ENCODE data around the gene SERPINB6. TPM values are rescaled to one million over a fixed set of nuclear protein-coding genes. Genes with fewer than 3 reads are reported as not detected.
A peak's percentile ranks its signal among the peaks of the same experiment; 100 is the strongest.

Gene SERPINB6
- total and polyA plus RNA-seq, 2 of the 4 experiments (the other 2 are of a cell fraction) = 37.1 to 91.1 TPM

DNA sequence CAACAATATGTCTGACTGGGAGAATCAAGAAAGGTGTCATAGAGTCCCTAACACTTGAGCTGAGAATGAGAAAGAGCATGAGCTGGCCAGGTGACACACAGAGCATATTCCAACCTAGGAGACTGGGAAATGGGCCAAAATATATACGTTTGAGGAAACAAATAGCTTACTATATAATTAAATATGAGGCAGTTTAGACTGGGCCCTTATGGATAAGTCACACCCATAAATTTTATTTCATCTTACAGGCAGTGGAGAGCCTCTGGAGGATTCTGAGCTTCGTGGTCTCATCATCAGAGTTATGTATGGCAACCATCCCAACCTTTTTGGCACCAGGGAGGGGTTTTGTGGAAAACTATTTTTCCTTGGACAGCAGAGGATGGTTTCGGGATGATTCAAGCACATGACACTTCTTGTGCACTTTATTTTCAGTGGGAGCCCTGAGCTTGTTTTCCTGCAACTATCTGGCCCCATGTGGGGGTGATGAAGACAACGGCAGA, 15.4 kb upstream of the SERPINB6 start:
- H3K27me3 ChIP-seq (ENCODE audit: control insufficient read depth, insufficient read depth, low read length) = no peaks in the 10 kb centered on the region
- H4K5ac ChIP-seq (ENCODE audit: low read depth, low read length) = no peak overlapping the region
- peak overlapping the region; percentile 67; the same call in 1 of the 2 replicates for H3K23ac ChIP-seq (ENCODE audit: low read depth, low read length)
- H3K27ac ChIP-seq (ENCODE audit: insufficient read depth, low read length) = peak overlapping the region; percentile 68; the same call in 1 of the 2 replicates
- H3K4me2 ChIP-seq (ENCODE audit: low read depth, low read length) = no peak overlapping the region
- dilution Hi-C loops (cut with HindIII; ENCODE audit: low sequenced_read_pairs, unreplicated experiment) (no loop called here), in situ Hi-C loops (cut with MboI; ENCODE audit: low sequenced_read_pairs) (no loop called here), intact Hi-C loops (cut with micrococcal nuclease) (loop anchor here (1.0 to 10.0 kb wide), 3 partner anchors 222 to 1389 kb away; partner anchors contain the start of gene WRNIP1)
- peak overlapping the region; percentile 51 for H2BK5ac ChIP-seq (ENCODE audit: low read depth, low read length, poor library complexity, severe bottlenecking)
- DNase-seq (peak; percentile 92), ATAC-seq (ENCODE audit: low read depth) (no peak)
- ChIA-PET POLR2A (ENCODE audit: unreplicated experiment) (interaction anchor here (0.6 to 0.7 kb wide), 4 partner anchors 15 to 196 kb away, joined by 3 to 10 read pairs (median 4); partner anchors contain the start of gene SERPINB6), CTCF (interaction anchor here (0.6 to 1.7 kb wide), 6 partner anchors 9 to 198 kb away, joined by 3 to 12 read pairs (median 4); partner anchors contain the start of gene RIPK1)
- 0 out of 3 replicates have a peak overlapping the region, but pooled peaks have one; percentile 50 for H2BK15ac ChIP-seq (ENCODE audit: low read depth, low read length)
- no peaks in the 10 kb centered on the region for H3K36me3 ChIP-seq (ENCODE audit: control insufficient read depth, insufficient read depth, low read length)
- H3K14ac ChIP-seq (replicated peaks; ENCODE audit: low read depth, low read length) = peak overlapping the region; percentile 53; the same call in 1 of the 2 replicates
- peak overlapping the region; percentile 18 for H2AK9ac ChIP-seq (replicated peaks; ENCODE audit: low read depth, low read length, poor library complexity)
- H3K79me1 ChIP-seq (ENCODE audit: low read depth in 1 of 2, low read length in 2 of 2) = 0 out of 4 replicates have a peak, but pooled peaks cover 0 to 5% of the 10 kb centered on the region in 2 experiments
- H3K56ac ChIP-seq (ENCODE audit: extremely low read depth, insufficient read depth, low read length) = 0 out of 2 replicates have a peak overlapping the region, but pooled peaks have one; percentile 4
- H2AK5ac ChIP-seq (ENCODE audit: low read depth, low read length) = peak overlapping the region; percentile 74; the same call in 1 of the 2 replicates
- peak overlapping the region; percentile 67 for H3K4ac ChIP-seq (ENCODE audit: low read depth, low read length)
- H3K9me3 ChIP-seq (ENCODE audit: control insufficient read depth, insufficient read depth, low read length) = no peaks in the 10 kb centered on the region
- peaks cover 14% of the 10 kb centered on the region for H3K4me1 ChIP-seq (ENCODE audit: control insufficient read depth, insufficient read depth, low read length)
- BruUV-seq (replicated peaks) = no TSS peak
- H2AFZ ChIP-seq (replicated peaks; ENCODE audit: low read length, poor library complexity) = peak overlapping the region; percentile 9
- H4K91ac ChIP-seq (ENCODE audit: insufficient read depth, low read depth, low read length) = peak overlapping the region; percentile 79; the same call in 1 of the 2 replicates
- H4K8ac ChIP-seq (ENCODE audit: low read depth in 2 of 2, low read length in 2 of 2) = peak overlapping the region in 1 of 2 experiments; percentile 57; a peak in 1 of 4 replicates
- TF ChIP-seq CHD1 (IDR thresholded peaks at IDR 0.05; ENCODE audit: low read depth, low read length) (no peak), USF2 (IDR thresholded peaks at IDR 0.05; ENCODE audit: low read depth, low read length) (no peak), NFE2L2 (IDR thresholded peaks at IDR 0.05; ENCODE audit: low read depth, low read length) (no peak), RAD21 (IDR thresholded peaks at IDR 0.05; ENCODE audit: low read length) (no peak), RFX5 (IDR thresholded peaks at IDR 0.05; ENCODE audit: low read depth, low read length) (no peak), CEBPB (IDR thresholded peaks at IDR 0.05; ENCODE audit: low read depth, low read length) (no peak), POLR2A (IDR thresholded peaks at IDR 0.05; ENCODE audit: low read depth, low read length) (no peak), MAZ (IDR thresholded peaks at IDR 0.05; ENCODE audit: borderline replicate concordance, low read depth, low read length) (no peak), MXI1 (IDR thresholded peaks at IDR 0.05; ENCODE audit: borderline replicate concordance, low read depth, low read length) (no peak), CTCF (conservative IDR thresholded peaks at IDR 0.05; ENCODE audit: low read depth, low read length) (no peak)
- TF ChIP-seq, protein P1, sequence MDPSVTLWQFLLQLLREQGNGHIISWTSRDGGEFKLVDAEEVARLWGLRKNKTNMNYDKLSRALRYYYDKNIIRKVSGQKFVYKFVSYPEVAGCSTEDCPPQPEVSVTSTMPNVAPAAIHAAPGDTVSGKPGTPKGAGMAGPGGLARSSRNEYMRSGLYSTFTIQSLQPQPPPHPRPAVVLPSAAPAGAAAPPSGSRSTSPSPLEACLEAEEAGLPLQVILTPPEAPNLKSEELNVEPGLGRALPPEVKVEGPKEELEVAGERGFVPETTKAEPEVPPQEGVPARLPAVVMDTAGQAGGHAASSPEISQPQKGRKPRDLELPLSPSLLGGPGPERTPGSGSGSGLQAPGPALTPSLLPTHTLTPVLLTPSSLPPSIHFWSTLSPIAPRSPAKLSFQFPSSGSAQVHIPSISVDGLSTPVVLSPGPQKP (IDR thresholded peaks at IDR 0.05; ENCODE audit: borderline replicate concordance, low read depth, low read length) = no peak
- no peak overlapping the region for H3K9ac ChIP-seq (ENCODE audit: low read depth, low read length)
- no CpG with 5 or more reads among the region's 4 CpGs for WGBS, 2 experiments (ENCODE audit: extremely low coverage in 2 of 2, insufficient read length in 1 of 2)
- 0 out of 2 replicates have a peak overlapping the region, but pooled peaks have one; percentile 70 for H2BK20ac ChIP-seq (ENCODE audit: low read depth, low read length)
- no peaks in the 10 kb centered on the region for H4K20me1 ChIP-seq (ENCODE audit: insufficient read depth, low read length)
- H3K18ac ChIP-seq (ENCODE audit: low read depth, low read length) = 0 out of 2 replicates have a peak overlapping the region, but pooled peaks have one; percentile 18
- peaks cover 15% of the 10 kb centered on the region for H3K9me1 ChIP-seq (ENCODE audit: insufficient read depth, low read length)
- no peak overlapping the region for H3K4me3 ChIP-seq (ENCODE audit: insufficient read depth, low read depth, low read length)
- peak overlapping the region; percentile 85 for H2BK120ac ChIP-seq (ENCODE audit: low read depth, low read length)
